ENCODE results near the gene TAOK3. TPM values are rescaled to one million over a fixed set of nuclear protein-coding genes. Genes with fewer than 3 reads are reported as not detected.

Gene TAOK3
- total RNA-seq (2022) (16.5 and 17.7 TPM in 2 replicates), Bru-seq, nascent RNA (percentile 64 among the genes with signal in this experiment), BruChase-seq, experiment 1, labeled RNA remaining after a 2-hour chase (percentile 62 among the genes with signal in this experiment), BruChase-seq, experiment 2, labeled RNA remaining after a 6-hour chase (percentile 63 among the genes with signal in this experiment)
- long read RNA-seq, full-length matches to known transcripts = 21 of 41 reads
- long read RNA-seq, partial matches to known transcripts = 8 of 41 reads
- long read RNA-seq, other reads (novel, unspliced or antisense) = 12 of 41 reads

DNA sequence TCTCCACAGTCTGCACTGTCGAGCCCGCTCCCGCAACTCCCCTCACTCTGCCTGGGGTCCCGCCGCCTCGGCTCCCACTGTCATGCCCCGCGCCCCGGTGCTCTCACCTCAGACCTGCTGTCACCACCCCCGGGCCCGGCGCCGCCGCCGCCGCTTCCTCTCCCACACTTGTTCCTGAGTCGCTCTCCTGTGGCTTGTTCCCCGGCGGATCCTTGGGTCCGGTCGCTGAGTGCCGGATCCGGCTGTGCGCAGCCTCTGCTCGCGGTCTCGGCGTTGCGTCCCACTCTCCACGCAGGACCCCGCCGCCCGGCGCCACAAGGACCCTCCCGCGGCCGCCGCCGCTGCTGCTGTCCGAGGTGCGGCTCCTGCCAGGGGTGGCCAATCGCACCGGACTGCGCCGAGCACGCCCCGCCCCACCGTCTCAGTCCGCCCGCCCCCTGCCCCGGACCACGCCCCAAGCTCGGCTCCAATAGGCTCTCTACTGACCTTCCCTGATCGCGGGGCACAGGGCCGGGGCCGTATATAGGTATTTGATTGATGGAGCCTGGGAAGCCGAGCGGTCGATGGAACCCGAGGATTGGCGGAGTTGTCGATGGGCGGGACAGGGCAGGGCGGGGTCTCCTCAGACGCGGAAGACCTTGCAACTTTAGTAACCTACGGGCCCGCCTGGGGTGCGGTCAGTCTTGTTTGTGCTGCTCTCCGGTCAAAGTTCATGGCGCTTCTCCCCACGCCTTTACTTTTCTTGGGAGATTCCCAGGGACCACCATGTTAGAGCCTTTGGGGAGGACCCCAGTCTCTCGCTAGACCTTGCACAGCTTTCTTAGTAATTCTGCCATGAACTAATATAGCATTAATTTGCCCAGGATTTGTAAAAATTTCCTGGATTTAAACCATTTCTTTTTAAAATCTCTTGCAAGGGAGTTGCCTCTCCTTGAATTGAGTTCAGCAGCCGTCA, at the start of gene TAOK3:
Gene TAOK3 (minus strand): TSS at position 367 of the 955 bp plus-strand sequence. CDS start 117,340 bp downstream, outside the sequence.
- Histone ChIP-seq H3K36me3 (ENCODE audit: control insufficient read depth, insufficient read depth, low read length) (no peaks in the 10 kb centered on the region), H3K27me3 (replicated peaks; ENCODE audit: control insufficient read depth, insufficient read depth, low read length) (no peaks in the 10 kb centered on the region), H3K4me3 (ENCODE audit: low read depth, low read length) (peak within 1 kb of the TSS; percentile 74), H3K4me1 (peaks cover 7% of the 10 kb centered on the region; the same call in 1 of the 2 replicates), H3K9me3 (no peaks in the 10 kb centered on the region)
- BruUV-seq (replicated peaks) = no TSS peak
- H3K4me1 Mint-ChIP-seq (ENCODE audit: low read depth, unreplicated experiment) = peaks cover 7% of the 10 kb centered on the region
- POLR2A ChIA-PET = interaction anchor here (0.6 to 1.0 kb wide), 3 partner anchors 25 to 559 kb away, joined by 3 to 10 read pairs (median 4); partner anchors contain the start of gene PEBP1
- TF ChIP-seq, protein P1, sequence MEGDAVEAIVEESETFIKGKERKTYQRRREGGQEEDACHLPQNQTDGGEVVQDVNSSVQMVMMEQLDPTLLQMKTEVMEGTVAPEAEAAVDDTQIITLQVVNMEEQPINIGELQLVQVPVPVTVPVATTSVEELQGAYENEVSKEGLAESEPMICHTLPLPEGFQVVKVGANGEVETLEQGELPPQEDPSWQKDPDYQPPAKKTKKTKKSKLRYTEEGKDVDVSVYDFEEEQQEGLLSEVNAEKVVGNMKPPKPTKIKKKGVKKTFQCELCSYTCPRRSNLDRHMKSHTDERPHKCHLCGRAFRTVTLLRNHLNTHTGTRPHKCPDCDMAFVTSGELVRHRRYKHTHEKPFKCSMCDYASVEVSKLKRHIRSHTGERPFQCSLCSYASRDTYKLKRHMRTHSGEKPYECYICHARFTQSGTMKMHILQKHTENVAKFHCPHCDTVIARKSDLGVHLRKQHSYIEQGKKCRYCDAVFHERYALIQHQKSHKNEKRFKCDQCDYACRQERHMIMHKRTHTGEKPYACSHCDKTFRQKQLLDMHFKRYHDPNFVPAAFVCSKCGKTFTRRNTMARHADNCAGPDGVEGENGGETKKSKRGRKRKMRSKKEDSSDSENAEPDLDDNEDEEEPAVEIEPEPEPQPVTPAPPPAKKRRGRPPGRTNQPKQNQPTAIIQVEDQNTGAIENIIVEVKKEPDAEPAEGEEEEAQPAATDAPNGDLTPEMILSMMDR (IDR thresholded peaks at IDR 0.05; ENCODE audit: insufficient read depth in 1 of 2, low read depth in 1 of 2, low read length in 1 of 2, severe bottlenecking in 1 of 2, unreplicated experiment in 1 of 2) = no peak
- intact Hi-C loops (cut with micrococcal nuclease; ENCODE audit: unreplicated experiment) = loop anchor here (1.0 to 2.0 kb wide), 3 partner anchors 191 to 310 kb away; no protein-coding TSS in a partner anchor
- peak within 1 kb of the TSS; percentile 93 for H3K4me3 Mint-ChIP-seq (ENCODE audit: unreplicated experiment)
- no peaks in the 10 kb centered on the region for H3K9me3 Mint-ChIP-seq (ENCODE audit: unreplicated experiment)
- CTCF ChIA-PET = interaction anchor here (0.6 to 1.0 kb wide), 5 partner anchors 11 to 252 kb away, joined by 4 to 7 read pairs (median 4); no protein-coding TSS in a partner anchor
- DNase-seq = peak; percentile 98 to 99
- H3K27ac Mint-ChIP-seq (ENCODE audit: unreplicated experiment) = peak within 1 kb of the TSS; percentile 86
- peaks cover 6% of the 10 kb centered on the region for H3K36me3 Mint-ChIP-seq (ENCODE audit: insufficient read depth, unreplicated experiment)
- no peaks in the 10 kb centered on the region for H3K27me3 Mint-ChIP-seq (ENCODE audit: insufficient read depth, unreplicated experiment)

DNA sequence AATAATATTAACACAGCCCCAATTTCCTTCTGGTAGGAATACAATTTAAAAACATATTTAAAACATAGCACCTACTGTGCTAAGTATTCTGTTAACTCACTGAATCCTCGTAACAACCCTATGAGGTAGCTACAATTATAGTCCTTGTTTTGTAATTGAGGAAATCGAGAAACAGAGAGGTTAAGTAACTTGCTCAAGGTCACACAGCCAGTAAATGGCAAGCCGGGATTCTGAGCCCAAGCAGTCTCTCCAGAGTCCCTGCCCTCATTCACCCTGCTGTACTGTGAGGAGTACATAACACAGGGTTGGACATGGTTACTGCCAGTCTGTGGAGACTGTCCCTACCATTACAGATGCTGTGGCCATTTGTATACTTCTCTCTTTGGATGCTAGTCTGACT, 48.0 kb upstream of the TAOK3 start:
- Mint-ChIP-seq H3K9me3 (ENCODE audit: unreplicated experiment) (no peaks in the 10 kb centered on the region), H3K36me3 (ENCODE audit: insufficient read depth, unreplicated experiment) (peaks cover 10% of the 10 kb centered on the region), H3K27me3 (ENCODE audit: insufficient read depth, unreplicated experiment) (no peaks in the 10 kb centered on the region), H3K4me3 (ENCODE audit: unreplicated experiment) (no peak overlapping the region), H3K27ac (ENCODE audit: unreplicated experiment) (no peak overlapping the region), H3K4me1 (ENCODE audit: low read depth, unreplicated experiment) (peaks cover 13% of the 10 kb centered on the region)
- H3K36me3 ChIP-seq (ENCODE audit: control insufficient read depth, insufficient read depth, low read length) = no peaks in the 10 kb centered on the region
- H3K9me3 ChIP-seq = no peaks in the 10 kb centered on the region
- H3K4me3 ChIP-seq (ENCODE audit: low read depth, low read length) = no peak overlapping the region
- ChIA-PET CTCF (no interaction called here), POLR2A (no interaction called here)
- TF ChIP-seq, protein P1 (IDR thresholded peaks at IDR 0.05; ENCODE audit: insufficient read depth in 1 of 2, low read depth in 1 of 2, low read length in 1 of 2, severe bottlenecking in 1 of 2, unreplicated experiment in 1 of 2) = no peak
- H3K27me3 ChIP-seq (replicated peaks; ENCODE audit: control insufficient read depth, insufficient read depth, low read length) = no peaks in the 10 kb centered on the region
- no TSS peak for BruUV-seq (replicated peaks)
- DNase-seq = no peak
- intact Hi-C loops (cut with micrococcal nuclease; ENCODE audit: unreplicated experiment) = no loop called here
- no peaks in the 10 kb centered on the region for H3K4me1 ChIP-seq
